ENCODE measurements around the gene RPS6KL1. TPM values are rescaled to one million over a fixed set of nuclear protein-coding genes. Genes with fewer than 3 reads are reported as not detected.
"Not testable (repeated sequence)": the region's sequence is repeated elsewhere in the genome, so short reads cannot be mapped to it uniquely, and the experiment has no call there.

Gene RPS6KL1
- total RNA-seq, 1 donor from 2014 or later = 2.0 TPM

DNA sequence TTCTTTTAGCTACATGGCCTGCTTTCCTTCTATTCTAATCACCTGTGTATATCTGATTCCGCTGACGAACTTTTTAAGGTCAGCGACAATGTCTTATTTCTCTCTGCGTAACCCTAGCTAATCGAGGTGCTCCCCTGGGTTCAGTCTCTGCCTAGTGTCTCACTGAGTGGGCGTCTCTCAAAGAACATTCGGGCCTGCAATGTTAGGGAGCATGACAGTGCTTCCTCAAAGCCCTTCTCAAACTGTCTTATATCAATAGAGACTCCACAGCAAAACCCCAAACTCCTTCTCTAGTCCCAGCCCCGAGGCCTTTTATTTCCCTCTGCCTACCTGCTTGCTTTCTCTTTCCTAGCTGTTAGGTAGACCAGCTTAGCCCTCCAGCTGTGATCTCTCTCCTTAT is 13.7 kb upstream of the RPS6KL1 start:
- no peaks in the 10 kb centered on the region for H3K27me3 ChIP-seq (ENCODE audit: low read depth)
- no peak for DNase-seq
- TF ChIP-seq CTCF (IDR thresholded peaks at IDR 0.05) = no peak
- H3K9me3 ChIP-seq = no peaks in the 10 kb centered on the region
- no peak overlapping the region for H3K4me3 ChIP-seq
- intact Hi-C loops (cut with DNase I) = no loop called here
- no peaks in the 10 kb centered on the region for H3K36me3 ChIP-seq
- H3K4me1 ChIP-seq = peaks cover 54% of the 10 kb centered on the region
- no peak for ATAC-seq
- no peak overlapping the region for H3K27ac ChIP-seq

GRCh38 chr14:74936151-74936550 is 13.1 kb upstream of the RPS6KL1 start:
- Histone ChIP-seq H3K27me3 (ENCODE audit: low read depth) (no peaks in the 10 kb centered on the region), H3K4me3 (no peak overlapping the region), H3K4me1 (peaks cover 48% of the 10 kb centered on the region), H3K36me3 (no peaks in the 10 kb centered on the region), H3K27ac (no peak overlapping the region), H3K9me3 (no peaks in the 10 kb centered on the region)
- TF ChIP-seq CTCF (IDR thresholded peaks at IDR 0.05) = no peak
- ATAC-seq = no peak
- DNase-seq = no peak
- intact Hi-C loops (cut with DNase I) = no loop called here

DNA sequence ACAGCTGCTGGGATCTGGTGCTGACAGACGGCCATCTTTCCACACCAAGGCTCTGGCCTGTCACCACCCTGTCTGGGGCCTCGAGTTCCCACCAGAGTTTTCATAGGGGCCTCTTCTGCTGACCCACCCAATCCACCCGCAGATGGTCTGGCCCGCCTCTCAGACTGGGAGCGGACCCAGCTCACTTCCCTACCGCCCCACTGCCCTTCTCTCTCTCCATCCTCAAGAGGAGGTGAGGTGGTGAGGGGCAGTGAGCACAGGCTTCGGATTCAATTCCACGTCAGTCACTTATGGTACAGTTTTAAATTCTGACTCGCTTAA is 12.3 kb upstream of the RPS6KL1 start:
- TF ChIP-seq CTCF (IDR thresholded peaks at IDR 0.05) = no peak
- Histone ChIP-seq H3K27ac (peak overlapping the region; percentile 37), H3K4me3 (no peak overlapping the region), H3K4me1 (peaks cover 42% of the 10 kb centered on the region), H3K9me3 (no peaks in the 10 kb centered on the region), H3K36me3 (no peaks in the 10 kb centered on the region), H3K27me3 (ENCODE audit: low read depth) (no peaks in the 10 kb centered on the region)
- intact Hi-C loops (cut with DNase I) = no loop called here
- no peak for DNase-seq
- ATAC-seq = no peak

GRCh38 chr14:74934476-74935359 is 11.7 kb upstream of the RPS6KL1 start:
- TF ChIP-seq CTCF (IDR thresholded peaks at IDR 0.05) = no peak
- no peaks in the 10 kb centered on the region for H3K27me3 ChIP-seq (ENCODE audit: low read depth)
- ATAC-seq (peak; percentile 64 to 82), DNase-seq (peak; percentile 70)
- no peak overlapping the region for H3K4me3 ChIP-seq
- intact Hi-C loops (cut with DNase I) = no loop called here
- peak overlapping the region; percentile 37 for H3K27ac ChIP-seq
- H3K4me1 ChIP-seq = peaks cover 37% of the 10 kb centered on the region
- no peaks in the 10 kb centered on the region for H3K36me3 ChIP-seq
- no peaks in the 10 kb centered on the region for H3K9me3 ChIP-seq

DNA sequence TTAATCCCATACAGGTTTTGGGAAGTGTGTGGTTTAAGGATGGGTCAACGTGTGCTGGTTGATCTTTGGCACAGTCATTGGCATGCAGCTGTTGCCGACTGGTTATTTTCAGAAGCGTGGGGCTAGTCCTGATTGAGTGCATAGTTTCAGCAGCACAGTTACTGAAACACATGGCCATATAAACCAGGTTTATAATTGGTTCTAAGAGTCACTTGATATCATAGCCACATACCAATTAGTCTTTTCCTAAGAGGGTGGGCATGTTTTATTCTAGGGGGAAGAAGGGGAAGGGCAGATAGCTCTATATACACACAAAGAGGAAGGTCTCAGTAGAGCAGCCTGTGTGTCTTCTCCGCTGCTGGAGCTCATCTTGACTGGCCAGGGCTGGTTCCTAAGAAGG is 11.0 kb upstream of the RPS6KL1 start:
- TF ChIP-seq CTCF (IDR thresholded peaks at IDR 0.05) = no peak
- Histone ChIP-seq H3K27ac (peak overlapping the region; percentile 37), H3K4me1 (peaks cover 31% of the 10 kb centered on the region), H3K27me3 (ENCODE audit: low read depth) (no peaks in the 10 kb centered on the region), H3K9me3 (no peaks in the 10 kb centered on the region), H3K36me3 (no peaks in the 10 kb centered on the region), H3K4me3 (no peak overlapping the region)
- intact Hi-C loops (cut with DNase I) = no loop called here
- DNase-seq (no peak), ATAC-seq (peak; percentile 6 to 15)

GRCh38 chr14:74932936-74933335 is 9.9 kb upstream of the RPS6KL1 start:
- H3K36me3 ChIP-seq; H3K27me3 ChIP-seq (ENCODE audit: low read depth); H3K4me3 ChIP-seq; ATAC-seq; H3K9me3 ChIP-seq; H3K27ac ChIP-seq; DNase-seq; intact Hi-C loops (cut with DNase I): not testable (repeated sequence)
- H3K4me1 ChIP-seq = peaks cover 23% of the 10 kb centered on the region
